ENCODE data around the gene DLG1. TPM values are rescaled to one million over a fixed set of nuclear protein-coding genes. Genes with fewer than 3 reads are reported as not detected.
"Not testable (repeated sequence)": the region's sequence is repeated elsewhere in the genome, so short reads cannot be mapped to it uniquely, and the experiment has no call there.

DLG1 gene
- polyA plus RNA-seq, 4 donors, result 25.5 to 68.9 (median 39.7) TPM

GRCh38 chr3:197062446-197062845 lies 236.0 kb downstream of the DLG1 start:
- Histone ChIP-seq H3K27ac (ENCODE audit: low read depth in 1 of 3, low read length in 2 of 3) (no peak overlapping the region), H3K36me3 (ENCODE audit: control insufficient read depth in 3 of 3, insufficient read depth in 2 of 3, low read depth in 1 of 3, low read length in 3 of 3) (peaks cover 6 to 25% (median 7%) of the 10 kb centered on the region in 3 donors), H3K4me3 (ENCODE audit: low read depth in 1 of 3, low read length in 3 of 3) (no peak overlapping the region), H3K9me3 (ENCODE audit: control insufficient read depth in 2 of 2, insufficient read depth in 1 of 2, low read depth in 1 of 2, low read length in 1 of 2) (no peaks in the 10 kb centered on the region), H3K27me3 (ENCODE audit: control insufficient read depth in 3 of 3, insufficient read depth in 3 of 3, low read length in 3 of 3) (no peaks in the 10 kb centered on the region), H3K4me1 (ENCODE audit: control insufficient read depth in 3 of 3, insufficient read depth in 2 of 3, low read depth in 1 of 3, low read length in 2 of 3) (no peaks in the 10 kb centered on the region)
- no peak for FAIRE-seq
- WGBS, 3 donors, result 82 to 93% (median 86%) methylated on average over 4 of the region's 4 CpGs
- DNase-seq, result no peak

- WGBS, 3 donors, result 87 to 94% (median 89%) methylated on average over 6 of the region's 6 CpGs
- FAIRE-seq; H3K4me1 ChIP-seq (ENCODE audit: control insufficient read depth in 3 of 3, insufficient read depth in 2 of 3, low read depth in 1 of 3, low read length in 2 of 3); H3K9me3 ChIP-seq (ENCODE audit: control insufficient read depth in 2 of 2, insufficient read depth in 1 of 2, low read depth in 1 of 2, low read length in 1 of 2); H3K27me3 ChIP-seq (ENCODE audit: control insufficient read depth in 3 of 3, insufficient read depth in 3 of 3, low read length in 3 of 3); H3K27ac ChIP-seq (ENCODE audit: low read depth in 1 of 3, low read length in 2 of 3); H3K4me3 ChIP-seq (ENCODE audit: low read depth in 1 of 3, low read length in 3 of 3); DNase-seq: not testable (repeated sequence)
- H3K36me3 ChIP-seq (ENCODE audit: control insufficient read depth in 3 of 3, insufficient read depth in 2 of 3, low read depth in 1 of 3, low read length in 3 of 3), result peaks cover 3 to 47% (median 7%) of the 10 kb centered on the region in 3 donors
Observed at GRCh38 chr3:197051637-197052036, 246.8 kb downstream of the DLG1 start.

- no peaks in the 10 kb centered on the region for H3K4me1 ChIP-seq (ENCODE audit: control insufficient read depth in 3 of 3, insufficient read depth in 2 of 3, low read depth in 1 of 3, low read length in 2 of 3)
- no peaks in the 10 kb centered on the region for H3K27me3 ChIP-seq (ENCODE audit: control insufficient read depth in 3 of 3, insufficient read depth in 3 of 3, low read length in 3 of 3)
- no peaks in the 10 kb centered on the region for H3K9me3 ChIP-seq (ENCODE audit: control insufficient read depth in 2 of 2, insufficient read depth in 1 of 2, low read depth in 1 of 2, low read length in 1 of 2)
- no peak overlapping the region for H3K4me3 ChIP-seq (ENCODE audit: low read depth in 1 of 3, low read length in 3 of 3)
- FAIRE-seq, result no peak
- H3K27ac ChIP-seq (ENCODE audit: low read depth in 1 of 3, low read length in 2 of 3), result no peak overlapping the region
- DNase-seq, result no peak
- peaks cover 6 to 45% (median 8%) of the 10 kb centered on the region in 3 donors for H3K36me3 ChIP-seq (ENCODE audit: control insufficient read depth in 3 of 3, insufficient read depth in 2 of 3, low read depth in 1 of 3, low read length in 3 of 3)
- WGBS, 3 donors, result 70 to 83% (median 82%) methylated on average over 2 of the region's 2 CpGs
Observed at GRCh38 chr3:197050511-197050910, 247.9 kb downstream of the DLG1 start.

GRCh38 chr3:197042539-197042938 lies 255.9 kb downstream of the DLG1 start:
- 95 to 97% (median 97%) methylated on average over 4 of the region's 4 CpGs for WGBS, 3 donors
- H3K9me3 ChIP-seq (ENCODE audit: control insufficient read depth in 2 of 2, insufficient read depth in 1 of 2, low read depth in 1 of 2, low read length in 1 of 2), result no peaks in the 10 kb centered on the region

GRCh38 chr3:197041875-197042488 lies 256.4 kb downstream of the DLG1 start:
- Histone ChIP-seq H3K27ac (ENCODE audit: low read depth in 1 of 3, low read length in 2 of 3) (no peak overlapping the region), H3K4me3 (ENCODE audit: low read depth in 1 of 3, low read length in 3 of 3) (no peak overlapping the region), H3K4me1 (ENCODE audit: control insufficient read depth in 3 of 3, insufficient read depth in 2 of 3, low read depth in 1 of 3, low read length in 2 of 3) (no peaks in the 10 kb centered on the region), H3K27me3 (ENCODE audit: control insufficient read depth in 3 of 3, insufficient read depth in 3 of 3, low read length in 3 of 3) (no peaks in the 10 kb centered on the region), H3K9me3 (ENCODE audit: control insufficient read depth in 2 of 2, insufficient read depth in 1 of 2, low read depth in 1 of 2, low read length in 1 of 2) (no peaks in the 10 kb centered on the region), H3K36me3 (ENCODE audit: control insufficient read depth in 3 of 3, insufficient read depth in 2 of 3, low read depth in 1 of 3, low read length in 3 of 3) (peaks cover 6 to 12% (median 10%) of the 10 kb centered on the region in 3 donors)
- FAIRE-seq, result no peak
- DNase-seq, result no peak
- 88 to 94% (median 91%) methylated on average over 6 of the region's 6 CpGs for WGBS, 3 donors

More at GRCh38 chr3:197042539-197042938, 255.9 kb downstream of the DLG1 start:
- peaks cover 6 to 12% (median 10%) of the 10 kb centered on the region in 3 donors for H3K36me3 ChIP-seq (ENCODE audit: control insufficient read depth in 3 of 3, insufficient read depth in 2 of 3, low read depth in 1 of 3, low read length in 3 of 3)
- no peak overlapping the region for H3K4me3 ChIP-seq (ENCODE audit: low read depth in 1 of 3, low read length in 3 of 3)
- FAIRE-seq (no peak), DNase-seq (no peak)
- H3K4me1 ChIP-seq (ENCODE audit: control insufficient read depth in 3 of 3, insufficient read depth in 2 of 3, low read depth in 1 of 3, low read length in 2 of 3), result no peaks in the 10 kb centered on the region
- H3K27ac ChIP-seq (ENCODE audit: low read depth in 1 of 3, low read length in 2 of 3), result no peak overlapping the region
- H3K27me3 ChIP-seq (ENCODE audit: control insufficient read depth in 3 of 3, insufficient read depth in 3 of 3, low read length in 3 of 3), result no peaks in the 10 kb centered on the region

GRCh38 chr3:197040658-197041057 lies 257.8 kb downstream of the DLG1 start:
- 76 to 89% (median 82%) methylated on average over 4 of the region's 4 CpGs for WGBS, 3 donors
- Histone ChIP-seq H3K9me3 (ENCODE audit: control insufficient read depth in 2 of 2, insufficient read depth in 1 of 2, low read depth in 1 of 2, low read length in 1 of 2) (no peaks in the 10 kb centered on the region), H3K4me3 (ENCODE audit: low read depth in 1 of 3, low read length in 3 of 3) (no peak overlapping the region), H3K4me1 (ENCODE audit: control insufficient read depth in 3 of 3, insufficient read depth in 2 of 3, low read depth in 1 of 3, low read length in 2 of 3) (no peaks in the 10 kb centered on the region), H3K27me3 (ENCODE audit: control insufficient read depth in 3 of 3, insufficient read depth in 3 of 3, low read length in 3 of 3) (no peaks in the 10 kb centered on the region), H3K36me3 (ENCODE audit: control insufficient read depth in 3 of 3, insufficient read depth in 2 of 3, low read depth in 1 of 3, low read length in 3 of 3) (peaks cover 3 to 7% (median 6%) of the 10 kb centered on the region in 3 donors), H3K27ac (ENCODE audit: low read depth in 1 of 3, low read length in 2 of 3) (no peak overlapping the region)
- FAIRE-seq (no peak), DNase-seq (no peak)

GRCh38 chr3:197038679-197039462 lies 259.5 kb downstream of the DLG1 start:
- peaks cover 3 to 5% (median 3%) of the 10 kb centered on the region in 3 donors for H3K36me3 ChIP-seq (ENCODE audit: control insufficient read depth in 3 of 3, insufficient read depth in 2 of 3, low read depth in 1 of 3, low read length in 3 of 3)
- no peak overlapping the region for H3K4me3 ChIP-seq (ENCODE audit: low read depth in 1 of 3, low read length in 3 of 3)
- no peaks in the 10 kb centered on the region for H3K27me3 ChIP-seq (ENCODE audit: control insufficient read depth in 3 of 3, insufficient read depth in 3 of 3, low read length in 3 of 3)
- no peaks in the 10 kb centered on the region for H3K4me1 ChIP-seq (ENCODE audit: control insufficient read depth in 3 of 3, insufficient read depth in 2 of 3, low read depth in 1 of 3, low read length in 2 of 3)
- DNase-seq, result no peak
- FAIRE-seq, result no peak
- no peaks in the 10 kb centered on the region for H3K9me3 ChIP-seq (ENCODE audit: control insufficient read depth in 2 of 2, insufficient read depth in 1 of 2, low read depth in 1 of 2, low read length in 1 of 2)
- WGBS, 3 donors, result 84 to 91% (median 88%) methylated on average over 14 of the region's 14 CpGs
- no peak overlapping the region for H3K27ac ChIP-seq (ENCODE audit: low read depth in 1 of 3, low read length in 2 of 3)

GRCh38 chr3:197035577-197035976 lies 262.8 kb downstream of the DLG1 start:
- H3K27ac ChIP-seq (ENCODE audit: low read depth in 1 of 3, low read length in 2 of 3), result no peak overlapping the region
- WGBS, 3 donors, result 36 to 59% (median 56%) methylated on average over 3 of the region's 3 CpGs
- H3K4me1 ChIP-seq (ENCODE audit: control insufficient read depth in 3 of 3, insufficient read depth in 2 of 3, low read depth in 1 of 3, low read length in 2 of 3), result peaks cover 0 to 14% (median 0%) of the 10 kb centered on the region in 3 donors
- FAIRE-seq (no peak), DNase-seq (no peak)
- peaks cover 0 to 2% (median 0%) of the 10 kb centered on the region in 3 donors for H3K27me3 ChIP-seq (ENCODE audit: control insufficient read depth in 3 of 3, insufficient read depth in 3 of 3, low read length in 3 of 3)
- H3K36me3 ChIP-seq (ENCODE audit: control insufficient read depth in 3 of 3, insufficient read depth in 2 of 3, low read depth in 1 of 3, low read length in 3 of 3), result peaks cover 0 to 3% (median 0%) of the 10 kb centered on the region in 3 donors
- peaks cover 0 to 2% of the 10 kb centered on the region in 2 donors for H3K9me3 ChIP-seq (ENCODE audit: control insufficient read depth in 2 of 2, insufficient read depth in 1 of 2, low read depth in 1 of 2, low read length in 1 of 2)
- H3K4me3 ChIP-seq (ENCODE audit: low read depth in 1 of 3, low read length in 3 of 3), result no peak overlapping the region

All from small intestine (tissue), 7 donors.